H1 (cell line): ENCODE results near the gene GNS. TPM values are rescaled to one million over a fixed set of nuclear protein-coding genes. Genes with fewer than 3 reads are reported as not detected.

Experiments
- CTCF ChIA-PET: fragments of 300-600 bp; sonication (Branson Sonifier 250); formaldehyde crosslinking; loops from one replicate; lab custom pipeline; 2021; ENCODE audit not compliant: partially characterized antibody; lab: Charles Lee
- POLR2A ChIA-PET: fragments of 300-600 bp; sonication (Branson Sonifier 250); formaldehyde crosslinking; loops from one replicate; lab custom pipeline; 2021; ENCODE audit warnings: inconsistent platforms; ENCODE audit not compliant: partially characterized antibody; lab: Charles Lee
- DNase-seq, 2 experiments: peaks; one replicate each; pipeline versions ENCODE4 v3.0.0 to v3.0.0-alpha.2; 2010 to 2022; ENCODE audit warnings: low spot score in 2 of 2, low read depth in 1 of 2, mixed read lengths in 1 of 2
- FAIRE-seq: peaks from 2 replicates; lab custom pipeline; 2011; peaks lifted over from hg19 to GRCh38; lab: Jason Lieb, UNC
- H2AFZ ChIP-seq: 2 replicates; pipeline ENCODE4 v1.8.1; 2012; ENCODE audit warnings: low read length, inconsistent platforms
- H2AK5ac ChIP-seq: 2 replicates; pipeline ENCODE4 v1.6.1; 2013; ENCODE audit warnings: low read depth, low read length
- H2BK120ac ChIP-seq: replicated peaks from 2 replicates; pipeline ENCODE3; 2013; ENCODE audit warnings: low read depth, low read length, inconsistent platforms
- H2BK12ac ChIP-seq: 2 replicates; pipeline ENCODE4 v1.6.1; 2013; ENCODE audit warnings: low read depth, low read length
- H2BK15ac ChIP-seq: 2 replicates; pipeline ENCODE4 v1.6.1; 2013; ENCODE audit warnings: low read length
- H2BK20ac ChIP-seq: 2 replicates; pipeline ENCODE4 v1.6.1; 2013; ENCODE audit warnings: low read length
- H2BK5ac ChIP-seq: 2 replicates; pipeline ENCODE4 v1.6.1; 2013; ENCODE audit warnings: low read depth, low read length
- H3K14ac ChIP-seq: 2 replicates; pipeline ENCODE4 v1.6.1; 2013; ENCODE audit warnings: inconsistent platforms; ENCODE audit not compliant: insufficient read length
- H3K18ac ChIP-seq: 2 replicates; pipeline ENCODE4 v1.6.1; 2013; ENCODE audit warnings: low read length; ENCODE audit errors: extremely low read depth
- H3K23ac ChIP-seq: 2 replicates; pipeline ENCODE4 v1.6.1; 2013; ENCODE audit warnings: inconsistent platforms; ENCODE audit not compliant: insufficient read length
- H3K23me2 ChIP-seq: 2 replicates; pipeline ENCODE4 v1.6.1; 2013; ENCODE audit warnings: low read depth, low read length
- H3K27ac ChIP-seq: 2 replicates; pipeline ENCODE4 v1.6.1; 2011; ENCODE audit warnings: low read depth, low read length, inconsistent platforms
- H3K27me3 ChIP-seq, 4 experiments: replicated peaks in 1 of 4; 1 replicate in 1 of 4; 2 replicates in 3 of 4; pipeline versions ENCODE4 v1.6.1 to v1.8.1; 2011 to 2013; ENCODE audit warnings: low read length in 3 of 4, mild to moderate bottlenecking in 3 of 4, inconsistent platforms in 2 of 4, mixed read lengths in 2 of 4, moderate library complexity in 1 of 4; ENCODE audit not compliant: control insufficient read depth in 3 of 4, insufficient read depth in 3 of 4; ENCODE audit errors: extremely low read depth in 1 of 4
- H3K36me3 ChIP-seq, 4 experiments: 2 replicates each; pipeline versions ENCODE4 v1.6.1 to v1.8.1; 2011 to 2013; ENCODE audit warnings: mild to moderate bottlenecking in 4 of 4, low read length in 3 of 4, moderate library complexity in 2 of 4, control low read depth in 1 of 4, inconsistent platforms in 1 of 4; ENCODE audit not compliant: insufficient read depth in 4 of 4, control insufficient read depth in 2 of 4
- H3K4ac ChIP-seq: replicated peaks from 2 replicates; pipeline ENCODE3; 2013; ENCODE audit warnings: low read length, low read depth, mixed read lengths, inconsistent platforms; ENCODE audit not compliant: insufficient read length
- H3K4me1 ChIP-seq, 4 experiments: replicated peaks in 1 of 4; 1 replicate in 1 of 4; 2 replicates in 3 of 4; pipeline versions ENCODE4 v1.6.1 to v1.8.1; 2011 to 2013; ENCODE audit warnings: low read length in 3 of 4, inconsistent platforms in 2 of 4, mixed read lengths in 1 of 4; ENCODE audit not compliant: insufficient read depth in 4 of 4, control insufficient read depth in 3 of 4
- H3K4me2 ChIP-seq, 2 experiments: 2 replicates each; pipeline versions ENCODE4 v1.6.1 to v1.8.1; 2011 to 2013; ENCODE audit warnings: low read depth in 2 of 2, low read length in 2 of 2, control low read depth in 1 of 2, inconsistent platforms in 1 of 2, mild to moderate bottlenecking in 1 of 2; ENCODE audit not compliant: insufficient read depth in 1 of 2
- H3K4me3 ChIP-seq, 4 experiments: fragments of 200-600, 300-600 bp in 1 of 4; sonication (generic), shearing (Covaris generic), sonication (Bioruptor Twin) in 1 of 4; 2 replicates each; pipeline versions ENCODE4 v1.5.1 to v1.8.1; 2011 to 2016; ENCODE audit warnings: low read length in 4 of 4, low read depth in 3 of 4, control low read depth in 2 of 4, inconsistent platforms in 2 of 4, mild to moderate bottlenecking in 2 of 4, mixed read lengths in 1 of 4, moderate library complexity in 1 of 4; ENCODE audit not compliant: insufficient read depth in 2 of 4; ENCODE audit errors: extremely low read depth in 1 of 4
- H3K56ac ChIP-seq: replicated peaks from 2 replicates; pipeline ENCODE3; 2013; ENCODE audit warnings: low read depth, mild to moderate bottlenecking, mixed read lengths, low read length, inconsistent platforms; ENCODE audit not compliant: insufficient read length
- H3K79me1 ChIP-seq: 2 replicates; pipeline ENCODE4 v1.6.1; 2013; ENCODE audit warnings: low read depth, low read length, control low read depth
- H3K79me2 ChIP-seq, 2 experiments: 2 replicates each; pipeline versions ENCODE4 v1.6.1 to v1.8.1; 2012 to 2013; ENCODE audit warnings: low read length in 2 of 2, mild to moderate bottlenecking in 2 of 2, inconsistent platforms in 1 of 2; ENCODE audit not compliant: insufficient read depth in 2 of 2, control insufficient read depth in 1 of 2
- H3K9ac ChIP-seq, 4 experiments: replicated peaks in 1 of 4; 1 replicate in 1 of 4; 2 replicates in 3 of 4; pipeline versions ENCODE4 v1.6.1 to v1.8.1; 2011 to 2013; ENCODE audit warnings: low read depth in 3 of 4, low read length in 3 of 4, control low read depth in 2 of 4, mild to moderate bottlenecking in 2 of 4, moderate library complexity in 2 of 4, inconsistent platforms in 1 of 4; ENCODE audit errors: extremely low read depth in 1 of 4
- H3K9me3 ChIP-seq, 2 experiments: 2 replicates each; pipeline versions ENCODE4 v1.6.1 to v1.8.1; 2012 to 2013; ENCODE audit warnings: mild to moderate bottlenecking in 2 of 2, moderate library complexity in 2 of 2, control low read depth in 1 of 2, inconsistent platforms in 1 of 2, low read depth in 1 of 2, low read length in 1 of 2, mixed read lengths in 1 of 2; ENCODE audit not compliant: insufficient read depth in 2 of 2
- H4K20me1 ChIP-seq, 2 experiments: replicated peaks in 1 of 2; 2 replicates each; pipeline versions ENCODE3 to v1.8.1; 2011 to 2013; ENCODE audit warnings: inconsistent platforms in 2 of 2, low read length in 2 of 2, mild to moderate bottlenecking in 1 of 2; ENCODE audit not compliant: insufficient read depth in 2 of 2, control insufficient read depth in 1 of 2
- H4K5ac ChIP-seq: 2 replicates; pipeline ENCODE4 v1.6.1; 2013; ENCODE audit warnings: low read length, low read depth, mixed read lengths, inconsistent platforms; ENCODE audit not compliant: insufficient read length
- H4K8ac ChIP-seq: 2 replicates; pipeline ENCODE4 v1.8.0; 2013; ENCODE audit warnings: mild to moderate bottlenecking, moderate library complexity, low read length, inconsistent platforms; ENCODE audit not compliant: insufficient read depth; ENCODE audit errors: extremely low read depth
- H4K91ac ChIP-seq: replicated peaks from 2 replicates; pipeline ENCODE3; 2013; ENCODE audit warnings: low read length, mixed read lengths, inconsistent platforms; ENCODE audit not compliant: insufficient read length
- BRCA1 ChIP-seq: IDR thresholded peaks from 2 replicates; pipeline ENCODE4 v1.6.1; 2012; ENCODE audit warnings: low read depth, low read length, improper control_type of control experiment
- CHD1 ChIP-seq: IDR thresholded peaks from 2 replicates; pipeline ENCODE4 v1.6.1; 2012; ENCODE audit warnings: low read depth, low read length, improper control_type of control experiment
- EGR1 ChIP-seq: IDR thresholded peaks from 2 replicates; pipeline ENCODE4 v1.6.1; 2011; ENCODE audit warnings: low read depth, low read length, borderline replicate concordance
- EP300 ChIP-seq, 2 experiments: IDR thresholded peaks; 1 replicate in 1 of 2; 2 replicates in 1 of 2; pipeline ENCODE4 v1.6.1; 2011 to 2012; ENCODE audit warnings: low read depth in 2 of 2, low read length in 2 of 2, mild to moderate bottlenecking in 2 of 2, borderline replicate concordance in 1 of 2, inconsistent platforms in 1 of 2, moderate library complexity in 1 of 2
- HDAC2 ChIP-seq, 2 experiments: fragments of 300-600 bp in 1 of 2; sonication (generic) in 1 of 2; IDR thresholded peaks; 2 replicates each; pipeline ENCODE4 v1.6.1; 2011 to 2012; ENCODE audit warnings: low read depth in 2 of 2, low read length in 2 of 2, mild to moderate bottlenecking in 2 of 2, moderate library complexity in 2 of 2, borderline replicate concordance in 1 of 2, inconsistent platforms in 1 of 2
- HDAC6 ChIP-seq: IDR thresholded peaks from one replicate; pipeline ENCODE4 v1.7.1; 2012; ENCODE audit warnings: low read depth, mild to moderate bottlenecking, inconsistent platforms, low read length, moderate library complexity
- MAFK ChIP-seq: IDR thresholded peaks from 2 replicates; pipeline ENCODE4 v1.6.1; 2012; ENCODE audit warnings: low read depth, mild to moderate bottlenecking, improper control_type of control experiment, low read length
- RNF2 ChIP-seq: fragments of 200-900, 300-1000 bp; sonication (generic); IDR thresholded peaks from 2 replicates; pipeline ENCODE4 v1.7.1; 2016; ENCODE audit warnings: borderline replicate concordance, low read depth, mild to moderate bottlenecking, antibody characterized with exemption, low read length; ENCODE audit not compliant: poor library complexity, severe bottlenecking; ENCODE audit errors: missing control alignments
- SP4 ChIP-seq: IDR thresholded peaks from 2 replicates; pipeline ENCODE4 v1.6.1; 2012; ENCODE audit warnings: low read length, inconsistent platforms
- SRF ChIP-seq: IDR thresholded peaks from 2 replicates; pipeline ENCODE4 v1.6.1; 2011; ENCODE audit warnings: mild to moderate bottlenecking, low read depth, low read length, moderate library complexity
- TAF1 ChIP-seq: IDR thresholded peaks from 2 replicates; pipeline ENCODE4 v1.6.1; 2011; ENCODE audit warnings: mild to moderate bottlenecking, low read depth, low read length
- USF2 ChIP-seq: IDR thresholded peaks from 2 replicates; pipeline ENCODE4 v1.6.1; 2011; ENCODE audit warnings: low read length, improper control_type of control experiment
- WGBS, 2 experiments: shearing (Covaris generic) in 1 of 2; methylation state at CpG; one replicate each; pipeline versions ENCODE4 v1.1.6 to v1.1.7; 2013 to 2015; ENCODE audit warnings: low lambda C conversion rate in 2 of 2, mixed read lengths in 2 of 2, inconsistent platforms in 1 of 2, low coverage in 1 of 2, missing lambda C conversion rate in 1 of 2; ENCODE audit not compliant: insufficient replicate concordance in 2 of 2, insufficient coverage in 1 of 2, insufficient read length in 1 of 2; ENCODE audit errors: extremely low coverage in 1 of 2, missing lambda C conversion rate in 1 of 2; 5-methylcytosine and 5-hydroxymethylcytosine counted together
- polyA plus RNA-seq, 7 experiments: library from polyadenylated mRNA; depleted of rRNA in 3 of 7; stranded (reverse) in 5 of 7; unstranded in 2 of 7; fragments of >200 nt in 5 of 7; fragments of 200-250 nt in 2 of 7; gene quantifications; 1 replicate in 5 of 7; 2 replicates in 1 of 7; 4 replicates in 1 of 7; pipeline versions ENCODE4 v1.2.1 to v1.2.3, GENCODE V29; 2011 to 2013; ENCODE audit warnings: missing spikeins in 2 of 7, mixed read lengths in 2 of 7
- total RNA-seq: library from RNA; stranded (reverse); fragmentation: NEBNext Ultra II Directional; extraction: Animal tissue kit (Norgen Biotek cat#: 25700); gene quantifications from 2 replicates; pipeline ENCODE4 v1.2.1, GENCODE V29; 2021

The GNS gene
- total and polyA plus RNA-seq, 2 of the 8 experiments (the other 6 are each of a cell fraction or from before 2014, with no cell fraction given) = 16.0 to 28.5 TPM

GRCh38 chr12:64797156-64797555, 38.0 kb upstream of the GNS start:
- no peak overlapping the region for H3K14ac ChIP-seq
- H2AK5ac ChIP-seq = no peak overlapping the region
- DNase-seq (no peak), FAIRE-seq (no peak)
- no peak overlapping the region for H3K4ac ChIP-seq
- H2BK12ac ChIP-seq = no peak overlapping the region
- H3K27ac ChIP-seq = no peak overlapping the region
- H3K23ac ChIP-seq = no peak overlapping the region
- H3K27me3 ChIP-seq = no peaks in the 10 kb centered on the region
- H3K4me3 ChIP-seq = no peak overlapping the region
- H2BK15ac ChIP-seq = no peak overlapping the region
- no peak overlapping the region for H3K9ac ChIP-seq
- ChIA-PET CTCF (interaction anchor here (0.6 to 4.6 kb wide), 18 partner anchors 9 to 923 kb away, joined by 3 to 34 read pairs (median 6); partner anchors contain the start of genes GNS and WIF1), POLR2A (interaction anchor here (0.6 kb wide), 1 partner anchor 21 kb away, joined by 3 read pairs; no protein-coding TSS in a partner anchor)
- H3K4me2 ChIP-seq = no peak overlapping the region
- H3K79me1 ChIP-seq = no peaks in the 10 kb centered on the region; the same call in 1 of the 2 replicates
- H3K56ac ChIP-seq = no peak overlapping the region
- no peak overlapping the region for H2BK20ac ChIP-seq
- H4K5ac ChIP-seq = no peak overlapping the region
- no peaks in the 10 kb centered on the region for H3K36me3 ChIP-seq
- no peak overlapping the region for H4K91ac ChIP-seq
- peaks cover 0 to 3% (median 0%) of the 10 kb centered on the region in 4 experiments; a peak in 1 of 7 replicates for H3K4me1 ChIP-seq
- WGBS, 2 experiments = 77% methylated on average over 1 of the region's 1 CpG; no CpG with 5 or more reads in 1 of the 2 experiments
- H3K9me3 ChIP-seq = no peaks in the 10 kb centered on the region
- no peak overlapping the region for H2AFZ ChIP-seq
- H4K8ac ChIP-seq = no peak overlapping the region
- H3K18ac ChIP-seq = no peak overlapping the region
- H2BK5ac ChIP-seq = no peak overlapping the region
- H2BK120ac ChIP-seq = no peak overlapping the region
- H3K23me2 ChIP-seq = peaks cover 1% of the 10 kb centered on the region; the same call in 1 of the 2 replicates
- no peaks in the 10 kb centered on the region for H4K20me1 ChIP-seq
- H3K79me2 ChIP-seq = no peaks in the 10 kb centered on the region
- TF ChIP-seq EP300 (IDR thresholded peaks at IDR 0.05; ENCODE audit: borderline replicate concordance in 1 of 2, low read depth in 2 of 2, low read length in 2 of 2) (no peak), SP4 (no peak), USF2 (no peak), BRCA1 (no peak), HDAC2 (IDR thresholded peaks at IDR 0.05; ENCODE audit: borderline replicate concordance in 1 of 2, low read depth in 2 of 2, low read length in 2 of 2) (no peak), TAF1 (no peak), RNF2 (no peak), SRF (no peak), EGR1 (no peak), HDAC6 (no peak), MAFK (no peak), CHD1 (no peak)
